Measurements from ENCODE around the gene TCEA2.

Gene TCEA2

GRCh38 chr20:64119681-64120341, 56.8 kb downstream of the TCEA2 start:
- DNase-seq (ENCODE audit: low spot score) = no peak

GRCh38 chr20:64121586-64121985, 58.6 kb downstream of the TCEA2 start:
- FAIRE-seq (no peak), DNase-seq (ENCODE audit: low spot score) (no peak)

More at GRCh38 chr20:64119681-64120341, 56.8 kb downstream of the TCEA2 start:
- FAIRE-seq = no peak
